PC-3 (cell line): ENCODE data around the gene LTBP3.

Experiments used
- EZH2 ChIP-seq: fragments of 300-600 bp; sonication (generic); IDR thresholded peaks from one replicate; pipeline ENCODE4 v1.6.1; 2017; ENCODE audit warnings: antibody characterized with exemption, mild to moderate bottlenecking, low read length; ENCODE audit not compliant: unreplicated experiment
- TF ChIP-seq, protein P1 (sequence below): fragments of 300-600 bp; sonication (generic); conservative IDR thresholded peaks from 2 replicates; pipeline ENCODE4 v1.5.1; 2017; ENCODE audit warnings: antibody characterized with exemption, low read depth, mild to moderate bottlenecking, low read length

DNA sequence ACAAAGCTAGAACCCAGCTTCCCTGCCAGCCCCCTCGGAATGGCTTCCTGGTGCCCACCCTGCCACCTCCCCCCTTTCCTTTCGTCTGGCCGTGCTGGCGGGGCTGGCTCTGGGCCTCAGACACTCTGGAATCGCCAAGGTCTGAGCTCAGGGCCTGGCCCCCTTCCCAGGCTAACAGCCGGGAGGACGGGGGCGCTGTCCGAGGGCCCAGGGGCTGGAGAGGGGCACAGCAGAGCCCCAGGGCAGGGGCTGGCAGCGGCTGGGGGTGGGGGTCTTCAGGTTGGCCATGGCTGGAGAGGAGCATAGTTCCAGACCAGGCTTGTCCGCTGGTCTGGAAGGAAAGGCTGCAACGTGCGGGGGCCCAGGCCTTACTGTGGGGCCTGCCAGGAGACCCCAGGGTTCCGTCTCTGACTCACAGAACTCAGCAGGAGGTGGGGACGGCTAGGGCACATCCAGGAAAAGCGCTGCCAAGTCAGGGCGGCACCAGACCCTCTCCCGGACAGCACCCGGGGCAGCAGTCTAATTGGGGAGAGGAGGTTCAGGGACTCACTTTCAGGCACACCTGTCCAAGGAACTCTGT lies 861 bp upstream of the LTBP3 start:
- no peak for TF ChIP-seq EZH2
- TF ChIP-seq, protein P1, sequence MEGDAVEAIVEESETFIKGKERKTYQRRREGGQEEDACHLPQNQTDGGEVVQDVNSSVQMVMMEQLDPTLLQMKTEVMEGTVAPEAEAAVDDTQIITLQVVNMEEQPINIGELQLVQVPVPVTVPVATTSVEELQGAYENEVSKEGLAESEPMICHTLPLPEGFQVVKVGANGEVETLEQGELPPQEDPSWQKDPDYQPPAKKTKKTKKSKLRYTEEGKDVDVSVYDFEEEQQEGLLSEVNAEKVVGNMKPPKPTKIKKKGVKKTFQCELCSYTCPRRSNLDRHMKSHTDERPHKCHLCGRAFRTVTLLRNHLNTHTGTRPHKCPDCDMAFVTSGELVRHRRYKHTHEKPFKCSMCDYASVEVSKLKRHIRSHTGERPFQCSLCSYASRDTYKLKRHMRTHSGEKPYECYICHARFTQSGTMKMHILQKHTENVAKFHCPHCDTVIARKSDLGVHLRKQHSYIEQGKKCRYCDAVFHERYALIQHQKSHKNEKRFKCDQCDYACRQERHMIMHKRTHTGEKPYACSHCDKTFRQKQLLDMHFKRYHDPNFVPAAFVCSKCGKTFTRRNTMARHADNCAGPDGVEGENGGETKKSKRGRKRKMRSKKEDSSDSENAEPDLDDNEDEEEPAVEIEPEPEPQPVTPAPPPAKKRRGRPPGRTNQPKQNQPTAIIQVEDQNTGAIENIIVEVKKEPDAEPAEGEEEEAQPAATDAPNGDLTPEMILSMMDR: 0 out of 2 replicates have a peak, but pooled peaks have one; percentile 14
